Stomach (tissue), 9 donors: ENCODE measurements around the gene ECSCR. TPM values are rescaled to one million over a fixed set of nuclear protein-coding genes. Genes with fewer than 3 reads are reported as not detected.
"Not testable (repeated sequence)": the region's sequence is repeated elsewhere in the genome, so short reads cannot be mapped to it uniquely, and the experiment has no call there.

Source experiments
- DNase-seq, 2 donors: peaks; one replicate each; pipeline versions ENCODE4 v3.0.0 to v3.0.0-alpha.2; 2013 to 2019
- H3K27ac ChIP-seq, 5 donors: fragments of 200-600 bp in 4 of 5; sonication (generic) in 4 of 5; one replicate each; pipeline ENCODE4 v1.5.1; 2013 to 2019; ENCODE audit warnings: mild to moderate bottlenecking in 1 of 5, moderate library complexity in 1 of 5
- H3K27me3 ChIP-seq, 3 donors: fragments of 200-600 bp; sonication (generic); one replicate each; pipeline ENCODE4 v1.5.1; 2017 to 2019; ENCODE audit warnings: mixed run types in 1 of 3
- H3K36me3 ChIP-seq, 4 donors: fragments of 200-600 bp; sonication (generic); 1 replicate in 3 of 4; 2 replicates in 1 of 4; pipeline ENCODE4 v1.5.1; 2016 to 2019
- H3K4me1 ChIP-seq, 4 donors: fragments of 200-600 bp; sonication (generic); one replicate each; pipeline ENCODE4 v1.5.1; 2016 to 2019
- H3K4me3 ChIP-seq, 4 donors: fragments of 200-600 bp; sonication (generic) in 3 of 4; one replicate each; pipeline ENCODE4 v1.5.1; 2016 to 2019; ENCODE audit warnings: mild to moderate bottlenecking in 1 of 4
- H3K9me3 ChIP-seq, 4 donors: fragments of 200-600 bp; sonication (generic); one replicate each; pipeline ENCODE4 v1.5.1; 2016 to 2019
- CTCF ChIP-seq, 7 experiments: fragments of 450-650 bp in 4 of 7; fragments of 200-600 bp in 3 of 7; sonication (generic) in 3 of 7; IDR thresholded peaks; one replicate each; pipeline ENCODE4 v1.5.1; 2016 to 2019; ENCODE audit warnings: antibody characterized with exemption in 7 of 7, control low read depth in 2 of 7, mild to moderate bottlenecking in 1 of 7
- EP300 ChIP-seq: sonication (generic); formaldehyde crosslinking; IDR thresholded peaks from one replicate; pipeline ENCODE4 v1.6.1; 2017; ENCODE audit warnings: antibody characterized with exemption
- POLR2A ChIP-seq, 4 donors: fragments of 450-650 bp; IDR thresholded peaks; one replicate each; pipeline ENCODE4 v1.6.1; 2016; ENCODE audit warnings: antibody characterized with exemption in 4 of 4, control low read depth in 2 of 4, mild to moderate bottlenecking in 1 of 4, moderate library complexity in 1 of 4
- POLR2AphosphoS5 ChIP-seq, 3 donors: sonication (generic); formaldehyde crosslinking; IDR thresholded peaks; one replicate each; pipeline ENCODE4 v1.6.1; 2016; ENCODE audit warnings: antibody characterized with exemption in 3 of 3
- WGBS, 5 donors: extraction: QIAGEN DNeasy Blood & Tissue Kit in 3 of 5; methylation state at CpG; one replicate each; pipeline versions ENCODE4 v1.1.5 to v1.1.7; 2013 to 2018; 5-methylcytosine and 5-hydroxymethylcytosine counted together
- intact Hi-C: fragments of 100-400 bp; cut with DNase I; formaldehyde crosslinking; loops from one replicate; pipeline ENCODE4 v1.15.1; 2023; ENCODE audit warnings: low total_unique reads
- polyA plus RNA-seq, 3 donors: library from polyadenylated mRNA; stranded (reverse); fragments of 200-250 nt; gene quantifications; one replicate each; pipeline ENCODE4 v1.2.3, GENCODE V29; 2013
- total RNA-seq, 5 donors: library from RNA; depleted of rRNA; stranded (reverse); fragments of >200 nt; gene quantifications; one replicate each; pipeline versions ENCODE4 v1.1.0 to v1.2.3, GENCODE V29; 2014 to 2016
- donor health status: healthy with polysubstance abuse.
- donor health status: Bipolar disorder and iron deficiency.
- donor health status: healthy.

The ECSCR gene
- total and polyA plus RNA-seq, 8 donors, result 5.4 to 15.2 (median 8.6) TPM; not detected in 2

DNA sequence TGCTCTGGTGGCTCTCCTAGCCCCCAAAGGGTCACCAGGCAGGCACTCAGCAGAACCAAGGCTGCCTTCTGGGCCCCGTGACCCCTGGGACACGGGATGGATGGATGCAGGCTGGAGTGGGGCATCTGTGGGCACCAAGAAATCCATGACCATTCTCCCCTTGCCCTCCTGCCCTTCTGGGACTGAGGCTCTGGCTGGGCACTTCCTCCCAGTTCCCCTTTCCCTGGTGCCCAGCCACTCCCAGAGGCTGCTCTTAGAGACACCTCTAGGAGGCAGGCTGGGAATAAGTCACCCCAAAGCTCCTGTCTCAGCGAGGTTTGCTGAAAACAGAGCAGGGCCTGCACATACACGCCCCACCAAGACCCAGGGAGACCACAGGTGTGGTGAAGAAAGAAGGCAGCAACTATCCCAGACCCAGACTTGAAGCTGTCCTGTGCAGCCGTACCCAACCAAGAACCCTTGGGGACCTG, 19.1 kb upstream of the ECSCR start:
- H3K4me1 ChIP-seq, result peaks cover 9 to 52% (median 32%) of the 10 kb centered on the region in 4 donors
- peak overlapping the region; percentile 39 to 52 (median 48) for H3K4me3 ChIP-seq
- no peaks in the 10 kb centered on the region for H3K27me3 ChIP-seq
- H3K36me3 ChIP-seq, result peaks cover 4 to 23% (median 21%) of the 10 kb centered on the region in 4 donors
- DNase-seq, result no peak
- H3K9me3 ChIP-seq, result no peaks in the 10 kb centered on the region
- intact Hi-C loops, result no loop called here
- H3K27ac ChIP-seq, result peak overlapping the region; percentile 70 to 93 (median 91)
- 39 to 72% (median 52%) methylated on average over 3 to 5 of the region's 5 CpGs for WGBS, 5 donors
- no peak for TF ChIP-seq EP300
- TF ChIP-seq POLR2A (IDR thresholded peaks at IDR 0.05), result no peak
- TF ChIP-seq CTCF (IDR thresholded peaks at IDR 0.05), result no peak
- TF ChIP-seq POLR2AphosphoS5 (IDR thresholded peaks at IDR 0.05), result no peak

GRCh38 chr5:139481122-139481533, 18.6 kb upstream of the ECSCR start:
- Histone ChIP-seq H3K4me1 (peaks cover 9 to 55% (median 33%) of the 10 kb centered on the region in 4 donors), H3K9me3 (no peaks in the 10 kb centered on the region), H3K4me3 (peak overlapping the region; percentile 39 to 52 (median 48)), H3K36me3 (peaks cover 4 to 28% (median 26%) of the 10 kb centered on the region in 4 donors), H3K27me3 (no peaks in the 10 kb centered on the region), H3K27ac (peak overlapping the region; percentile 70 to 93 (median 91))
- intact Hi-C loops, result no loop called here
- TF ChIP-seq POLR2AphosphoS5 (IDR thresholded peaks at IDR 0.05) (no peak), CTCF (IDR thresholded peaks at IDR 0.05) (no peak), POLR2A (IDR thresholded peaks at IDR 0.05) (no peak), EP300 (no peak)
- 43 to 65% (median 62%) methylated on average over 4 to 12 of the region's 12 CpGs for WGBS, 5 donors
- DNase-seq, result peak in 1 of 2 donors; percentile 61

DNA sequence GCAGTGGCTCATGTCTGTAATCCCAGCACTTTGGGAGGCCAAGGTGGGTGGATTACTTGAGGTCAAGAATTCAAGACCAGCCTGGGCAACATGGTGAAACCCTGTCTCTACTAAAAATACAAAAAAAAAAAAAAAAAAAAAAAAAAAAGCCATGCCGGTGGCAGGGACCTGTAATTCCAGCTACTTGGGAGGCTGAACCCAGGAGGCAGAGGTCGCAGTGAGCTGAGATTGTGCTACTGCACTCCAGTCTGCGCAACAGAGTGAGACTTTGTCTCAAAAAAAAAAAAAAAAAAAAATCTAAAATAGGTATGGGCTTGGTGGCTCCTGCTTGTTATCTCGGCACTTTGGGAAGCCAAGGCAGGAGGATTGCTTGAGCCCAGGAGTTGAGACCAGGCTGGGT, 17.2 kb upstream of the ECSCR start:
- H3K27me3 ChIP-seq, H3K4me3 ChIP-seq, DNase-seq, H3K9me3 ChIP-seq, intact Hi-C loops: not testable (repeated sequence)
- Histone ChIP-seq H3K4me1 (peaks cover 9 to 69% (median 43%) of the 10 kb centered on the region in 4 donors), H3K36me3 (peaks cover 4 to 41% (median 34%) of the 10 kb centered on the region in 4 donors), H3K27ac (peak overlapping the region in 3 of 5 donors; percentile 91 to 93 (median 91))
- 83 to 91% (median 90%) methylated on average over 4 of the region's 4 CpGs for WGBS, 5 donors

- DNase-seq, result not testable (repeated sequence)
- H3K27ac ChIP-seq, result peak overlapping the region in 2 of 5 donors; percentile 38 to 93
These were observed 16.3 kb upstream of the ECSCR start for GRCh38 chr5:139478657-139479423.

DNA sequence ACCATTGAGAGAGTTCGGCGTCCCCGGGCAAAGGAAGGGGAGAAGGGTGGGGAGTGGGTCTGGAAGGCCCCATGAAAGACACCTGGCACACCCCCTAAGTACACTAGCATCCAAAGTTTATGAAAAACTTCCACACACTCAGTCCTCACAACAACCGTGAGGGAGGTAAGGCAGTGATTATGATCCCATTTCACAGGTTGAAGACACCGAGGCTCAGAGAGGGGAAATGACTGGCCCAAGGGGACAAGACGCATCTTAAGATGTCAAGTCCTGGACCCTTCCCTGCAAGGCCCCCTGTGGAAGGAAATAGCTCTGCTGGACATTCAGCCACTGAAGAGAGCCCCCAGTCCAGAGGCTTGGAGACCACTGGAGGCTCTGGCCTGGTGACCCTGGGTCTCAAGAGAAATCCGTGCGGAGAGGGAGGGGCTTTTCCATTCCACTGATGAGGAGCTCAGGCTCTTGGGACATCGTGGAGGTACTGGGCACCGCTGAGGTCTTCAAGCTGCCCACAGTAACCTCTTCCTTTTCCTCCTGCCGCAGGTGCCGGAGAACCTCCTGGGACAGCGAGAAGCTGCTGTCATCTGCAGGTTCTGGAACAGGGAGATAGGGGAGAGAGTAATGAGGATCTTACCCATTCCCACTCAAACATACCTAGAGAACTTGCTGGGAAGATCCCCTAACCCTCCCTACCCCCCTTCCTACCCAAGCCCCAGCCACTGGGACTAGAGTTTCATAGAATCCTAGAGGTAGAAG, 13.5 kb upstream of the ECSCR start:
- no peak for DNase-seq
- TF ChIP-seq POLR2AphosphoS5 (IDR thresholded peaks at IDR 0.05), result no peak
- TF ChIP-seq CTCF (IDR thresholded peaks at IDR 0.05), result no peak
- TF ChIP-seq EP300, result no peak
- no peak for TF ChIP-seq POLR2A (IDR thresholded peaks at IDR 0.05)
- H3K27ac ChIP-seq, result peak overlapping the region in 3 of 5 donors; percentile 8 to 62 (median 47)
- no peak overlapping the region for H3K4me3 ChIP-seq
- intact Hi-C loops, result no loop called here
- H3K36me3 ChIP-seq, result peaks cover 4 to 41% (median 34%) of the 10 kb centered on the region in 4 donors
- no peaks in the 10 kb centered on the region for H3K9me3 ChIP-seq
- H3K4me1 ChIP-seq, result peaks cover 0 to 67% (median 26%) of the 10 kb centered on the region in 4 donors
- 83 to 85% (median 83%) methylated on average over 12 to 13 of the region's 13 CpGs for WGBS, 5 donors
- no peaks in the 10 kb centered on the region for H3K27me3 ChIP-seq

More at GRCh38 chr5:139478657-139479423, 16.3 kb upstream of the ECSCR start:
- peaks cover 9 to 78% (median 44%) of the 10 kb centered on the region in 4 donors for H3K4me1 ChIP-seq
- H3K27me3 ChIP-seq, intact Hi-C loops, H3K9me3 ChIP-seq, H3K4me3 ChIP-seq: not testable (repeated sequence)
- WGBS, 5 donors, result 74 to 84% (median 75%) methylated on average over 9 of the region's 9 CpGs
- peaks cover 4 to 41% (median 34%) of the 10 kb centered on the region in 4 donors for H3K36me3 ChIP-seq
